ENCODE data around the gene STAC3. TPM values are rescaled to one million over a fixed set of nuclear protein-coding genes. Genes with fewer than 3 reads are reported as not detected.
A peak's percentile ranks its signal among the peaks of the same experiment; 100 is the strongest.

Gene STAC3
- total RNA-seq, 3 donors from 2014 or later (not counting 1 experiment from before 2014, with no cell fraction given): 2.4 to 4.1 (median 3.8) TPM

DNA sequence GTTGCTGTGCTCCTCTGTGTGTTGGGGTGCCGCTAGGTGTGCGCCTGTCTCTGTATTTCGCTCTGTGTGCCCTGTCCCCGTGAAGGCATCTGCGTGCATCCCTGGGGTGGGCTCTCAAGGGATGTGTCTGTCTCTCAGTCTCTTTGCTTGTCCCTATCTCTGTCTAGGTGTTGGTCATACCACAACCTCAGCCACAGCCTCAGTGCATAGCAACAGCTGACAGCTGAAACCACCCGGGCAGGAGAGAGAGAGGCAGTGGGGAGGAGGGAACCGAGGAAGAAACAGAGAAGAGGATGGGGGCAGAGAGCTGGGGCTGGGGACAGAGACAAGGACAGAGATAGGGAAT lies 35.3 kb downstream of the STAC3 start:
- peak overlapping the region; percentile 19 for H3K4me3 ChIP-seq (ENCODE audit: low read length)

DNA sequence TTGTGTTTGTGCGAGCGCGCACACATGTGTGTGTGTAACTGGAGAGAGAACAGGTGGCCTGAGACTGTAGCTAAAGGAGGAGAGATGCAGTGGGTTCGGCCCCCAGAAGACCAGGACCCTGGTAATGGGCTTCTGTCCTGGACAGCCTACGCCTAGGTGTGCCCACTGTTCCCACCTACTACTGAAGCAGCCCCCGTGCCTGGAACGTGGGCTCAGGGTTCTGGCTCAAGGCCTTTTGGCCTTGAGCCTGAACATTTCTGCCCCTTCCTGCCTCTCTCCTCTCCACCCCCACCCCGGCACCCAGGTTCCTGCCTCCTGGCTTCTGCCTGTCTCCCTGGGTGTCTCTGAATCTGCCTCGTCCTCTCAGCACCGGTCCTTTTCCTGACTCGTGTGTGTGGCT lies 35.9 kb downstream of the STAC3 start:
- WGBS (ENCODE audit: insufficient coverage): 32% methylated on average over 11 of the region's 11 CpGs
- DNase-seq (peak in 1 of 2 donors; percentile 31), ATAC-seq (no peak)

More for the DNA sequence above, 35.3 kb downstream of the STAC3 start:
- no peaks in the 10 kb centered on the region for H3K36me3 Mint-ChIP-seq
- Histone ChIP-seq H3K9me3 (ENCODE audit: control insufficient read depth, insufficient read depth, low read length) (no peaks in the 10 kb centered on the region), H3K4me1 (ENCODE audit: control insufficient read depth, insufficient read depth, low read length) (peaks cover 51% of the 10 kb centered on the region), H3K27me3 (ENCODE audit: control insufficient read depth, insufficient read depth, low read length) (peaks cover 62% of the 10 kb centered on the region), H3K36me3 (ENCODE audit: control insufficient read depth, insufficient read depth, low read length) (no peaks in the 10 kb centered on the region), H3K27ac (ENCODE audit: low read length) (no peak overlapping the region)
- H3K4me1 Mint-ChIP-seq: peaks cover 38 to 62% of the 10 kb centered on the region in 2 donors
- WGBS (ENCODE audit: insufficient coverage): 12% methylated on average over 7 of the region's 7 CpGs
- peaks cover 55 to 63% of the 10 kb centered on the region in 2 donors for H3K27me3 Mint-ChIP-seq (ENCODE audit: low read depth in 2 of 2)
- peak in 1 of 2 donors; percentile 66 for DNase-seq
- intact Hi-C loops (cut with micrococcal nuclease): loop anchor here (1.0 kb wide), 1 partner anchor 10 kb away; no protein-coding TSS in a partner anchor
- no peaks in the 10 kb centered on the region for H3K9me3 Mint-ChIP-seq
- peak overlapping the region; percentile 41 to 87 for H3K27ac Mint-ChIP-seq
- H3K4me3 Mint-ChIP-seq: peak overlapping the region; percentile 59
- TF ChIP-seq, protein P1, sequence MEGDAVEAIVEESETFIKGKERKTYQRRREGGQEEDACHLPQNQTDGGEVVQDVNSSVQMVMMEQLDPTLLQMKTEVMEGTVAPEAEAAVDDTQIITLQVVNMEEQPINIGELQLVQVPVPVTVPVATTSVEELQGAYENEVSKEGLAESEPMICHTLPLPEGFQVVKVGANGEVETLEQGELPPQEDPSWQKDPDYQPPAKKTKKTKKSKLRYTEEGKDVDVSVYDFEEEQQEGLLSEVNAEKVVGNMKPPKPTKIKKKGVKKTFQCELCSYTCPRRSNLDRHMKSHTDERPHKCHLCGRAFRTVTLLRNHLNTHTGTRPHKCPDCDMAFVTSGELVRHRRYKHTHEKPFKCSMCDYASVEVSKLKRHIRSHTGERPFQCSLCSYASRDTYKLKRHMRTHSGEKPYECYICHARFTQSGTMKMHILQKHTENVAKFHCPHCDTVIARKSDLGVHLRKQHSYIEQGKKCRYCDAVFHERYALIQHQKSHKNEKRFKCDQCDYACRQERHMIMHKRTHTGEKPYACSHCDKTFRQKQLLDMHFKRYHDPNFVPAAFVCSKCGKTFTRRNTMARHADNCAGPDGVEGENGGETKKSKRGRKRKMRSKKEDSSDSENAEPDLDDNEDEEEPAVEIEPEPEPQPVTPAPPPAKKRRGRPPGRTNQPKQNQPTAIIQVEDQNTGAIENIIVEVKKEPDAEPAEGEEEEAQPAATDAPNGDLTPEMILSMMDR (IDR thresholded peaks at IDR 0.05): no peak
- peak; percentile 38 to 42 (median 39) for ATAC-seq

DNA sequence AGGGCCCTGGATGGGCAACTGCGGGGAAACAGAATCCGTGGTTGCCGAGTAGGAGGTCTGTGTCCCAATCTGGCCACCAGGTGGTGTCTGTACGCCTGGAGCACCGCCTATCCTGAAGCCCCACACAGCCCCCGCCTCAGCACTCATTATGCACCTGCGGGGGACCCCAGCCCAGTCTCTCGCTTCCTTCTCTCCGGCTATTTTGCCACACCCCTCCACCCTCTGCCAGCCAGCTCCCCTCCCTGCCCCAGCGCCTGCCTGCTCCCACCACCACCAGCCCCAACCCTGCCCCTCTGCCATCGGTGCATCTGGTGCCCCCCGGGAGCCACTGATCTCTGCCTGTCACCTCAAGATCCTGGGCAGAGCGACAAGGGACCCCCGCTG lies 36.6 kb downstream of the STAC3 start:
- H3K4me3 ChIP-seq (ENCODE audit: low read length): no peak overlapping the region
- H3K27ac Mint-ChIP-seq: no peak overlapping the region
- ATAC-seq (peak in 2 of 3 donors; percentile 39 to 46), DNase-seq (peak; percentile 55 to 86)
- peaks cover 45 to 54% of the 10 kb centered on the region in 2 donors for H3K27me3 Mint-ChIP-seq (ENCODE audit: low read depth in 2 of 2)
- H3K9me3 ChIP-seq (ENCODE audit: control insufficient read depth, insufficient read depth, low read length): no peaks in the 10 kb centered on the region
- H3K4me1 Mint-ChIP-seq: peaks cover 38 to 53% of the 10 kb centered on the region in 2 donors
- no peaks in the 10 kb centered on the region for H3K36me3 ChIP-seq (ENCODE audit: control insufficient read depth, insufficient read depth, low read length)
- no peak overlapping the region for H3K27ac ChIP-seq (ENCODE audit: low read length)
- WGBS (ENCODE audit: insufficient coverage): 2% methylated on average over 14 of the region's 14 CpGs
- peaks cover 47% of the 10 kb centered on the region for H3K4me1 ChIP-seq (ENCODE audit: control insufficient read depth, insufficient read depth, low read length)
- no peaks in the 10 kb centered on the region for H3K36me3 Mint-ChIP-seq
- H3K4me3 Mint-ChIP-seq: peak overlapping the region; percentile 63
- intact Hi-C loops (cut with micrococcal nuclease): loop anchor here (1.0 kb wide), 1 partner anchor 25 kb away; no protein-coding TSS in a partner anchor
- H3K9me3 Mint-ChIP-seq: no peaks in the 10 kb centered on the region
- TF ChIP-seq, protein P1 (IDR thresholded peaks at IDR 0.05): peak; percentile 60
- peaks cover 55% of the 10 kb centered on the region for H3K27me3 ChIP-seq (ENCODE audit: control insufficient read depth, insufficient read depth, low read length)

More for the DNA sequence above, 35.9 kb downstream of the STAC3 start:
- Histone ChIP-seq H3K27ac (ENCODE audit: low read length) (no peak overlapping the region), H3K9me3 (ENCODE audit: control insufficient read depth, insufficient read depth, low read length) (no peaks in the 10 kb centered on the region), H3K27me3 (ENCODE audit: control insufficient read depth, insufficient read depth, low read length) (peaks cover 61% of the 10 kb centered on the region), H3K36me3 (ENCODE audit: control insufficient read depth, insufficient read depth, low read length) (no peaks in the 10 kb centered on the region), H3K4me1 (ENCODE audit: control insufficient read depth, insufficient read depth, low read length) (peaks cover 47% of the 10 kb centered on the region), H3K4me3 (ENCODE audit: low read length) (no peak overlapping the region)
- no peaks in the 10 kb centered on the region for H3K36me3 Mint-ChIP-seq
- H3K9me3 Mint-ChIP-seq: no peaks in the 10 kb centered on the region
- H3K4me3 Mint-ChIP-seq: no peak overlapping the region
- TF ChIP-seq, protein P1 (IDR thresholded peaks at IDR 0.05): no peak
- H3K27ac Mint-ChIP-seq: peak overlapping the region; percentile 41 to 87
- peaks cover 52 to 60% of the 10 kb centered on the region in 2 donors for H3K27me3 Mint-ChIP-seq (ENCODE audit: low read depth in 2 of 2)
- peaks cover 38 to 59% of the 10 kb centered on the region in 2 donors for H3K4me1 Mint-ChIP-seq
- intact Hi-C loops (cut with micrococcal nuclease): no loop called here

Measured in natural killer cell (primary cell).